T47D (cell line): ENCODE measurements around the gene MEF2D.

Experiments
- DNase-seq, 2 experiments: peaks; one replicate each; pipeline versions ENCODE4 v3.0.0 to v3.0.0-alpha.2; 2011 to 2012; ENCODE audit warnings: low read depth in 1 of 2, low spot score in 1 of 2
- JUND ChIP-seq: IDR thresholded peaks from 2 replicates; pipeline ENCODE4 v1.6.1; 2012; ENCODE audit warnings: low read depth
- in situ Hi-C: cut with HindIII; loops from 2 replicates; pipeline ENCODE4 v1.10.0; 2016; ENCODE audit warnings: low sequenced_read_pairs, low pct_unique_long_range_greater_than_20kb

MEF2D gene

GRCh38 chr1:156433602-156434001, 67.0 kb downstream of the MEF2D start:
- no peak for DNase-seq
- in situ Hi-C loops: no loop called here
- no peak for TF ChIP-seq JUND

- no peak for DNase-seq
- in situ Hi-C loops: no loop called here
- no peak for TF ChIP-seq JUND
Measured at GRCh38 chr1:156433032-156433431, 67.5 kb downstream of the MEF2D start.

GRCh38 chr1:156432669-156433018, 67.9 kb downstream of the MEF2D start:
- TF ChIP-seq JUND: no peak
- no peak for DNase-seq
- in situ Hi-C loops: no loop called here

- no peak for DNase-seq
- no peak for TF ChIP-seq JUND
- in situ Hi-C loops: no loop called here
Measured at GRCh38 chr1:156431769-156432668, 68.6 kb downstream of the MEF2D start.

- in situ Hi-C loops: no loop called here
- no peak for TF ChIP-seq JUND
- no peak for DNase-seq
Measured at GRCh38 chr1:156431366-156431765, 69.2 kb downstream of the MEF2D start.

- DNase-seq: no peak
- in situ Hi-C loops: no loop called here
- no peak for TF ChIP-seq JUND
Measured at GRCh38 chr1:156430866-156431265, 69.7 kb downstream of the MEF2D start.

- no peak for TF ChIP-seq JUND
- no peak for DNase-seq
- in situ Hi-C loops: no loop called here
Measured at GRCh38 chr1:156430303-156430702, 70.3 kb downstream of the MEF2D start.

- no peak for DNase-seq
- in situ Hi-C loops: no loop called here
- no peak for TF ChIP-seq JUND
Measured at GRCh38 chr1:156429313-156430060, 71.1 kb downstream of the MEF2D start.

GRCh38 chr1:156428746-156429288, 71.8 kb downstream of the MEF2D start:
- no peak for DNase-seq
- in situ Hi-C loops: no loop called here
- no peak for TF ChIP-seq JUND

- in situ Hi-C loops: no loop called here
- no peak for TF ChIP-seq JUND
- DNase-seq: no peak
Measured at GRCh38 chr1:156427957-156428356, 72.6 kb downstream of the MEF2D start.

- TF ChIP-seq JUND: no peak
- in situ Hi-C loops: no loop called here
- DNase-seq: no peak
Measured at GRCh38 chr1:156425943-156426342, 74.6 kb downstream of the MEF2D start.

- in situ Hi-C loops: no loop called here
- no peak for TF ChIP-seq JUND
- DNase-seq: no peak
Measured at GRCh38 chr1:156424806-156425432, 75.7 kb downstream of the MEF2D start.
